ENCODE results near the gene CSAG3.
"Not testable (repeated sequence)": the region's sequence is repeated elsewhere in the genome, so short reads cannot be mapped to it uniquely, and the experiment has no call there.

Gene CSAG3

GRCh38 chrX:152758918-152759317 lies at the start of gene CSAG3:
Gene CSAG3 (plus strand): TSS chrX:152759218.
- DNase-seq (ENCODE audit: low spot score); CTCF ChIA-PET; POLR2A ChIA-PET (ENCODE audit: low non-redundant PET); H3K27ac ChIP-seq: not testable (repeated sequence)

GRCh38 chrX:152713195-152713594 lies 45.8 kb upstream of the CSAG3 start:
- DNase-seq (ENCODE audit: low spot score); POLR2A ChIA-PET (ENCODE audit: low non-redundant PET); H3K27ac ChIP-seq; CTCF ChIA-PET: not testable (repeated sequence)

- POLR2A ChIA-PET (ENCODE audit: low non-redundant PET); H3K27ac ChIP-seq; DNase-seq (ENCODE audit: low spot score); CTCF ChIA-PET: not testable (repeated sequence)
Measured at GRCh38 chrX:152713815-152714787, 44.9 kb upstream of the CSAG3 start, which contains the start of gene MAGEA2B. Gene MAGEA2B (plus strand): TSS chrX:152714628. CDS start chrX:152717107, 2,479 bp downstream.

- no peak overlapping the region for H3K27ac ChIP-seq
- DNase-seq (ENCODE audit: low spot score) = no peak
- POLR2A ChIA-PET (ENCODE audit: low non-redundant PET) = no interaction called here
- CTCF ChIA-PET = no interaction called here
- no peak for TF ChIP-seq CTCF (conservative IDR thresholded peaks at IDR 0.05; ENCODE audit: low read depth)
Measured at GRCh38 chrX:152725409-152725808, 33.6 kb upstream of the CSAG3 start.

- CTCF ChIA-PET = no interaction called here
- DNase-seq (ENCODE audit: low spot score) = no peak
- no peak for TF ChIP-seq CTCF (conservative IDR thresholded peaks at IDR 0.05; ENCODE audit: low read depth)
- POLR2A ChIA-PET (ENCODE audit: low non-redundant PET) = no interaction called here
- H3K27ac ChIP-seq = no peak within 1 kb of the TSS
Measured at GRCh38 chrX:152733261-152733975, 25.6 kb upstream of the CSAG3 start, which contains the start of the genes CSAG1 and MAGEA12. Gene CSAG1 (minus strand): TSS chrX:152733721. CDS start chrX:152732460, 1,261 bp downstream. Gene MAGEA12 (plus strand): TSS chrX:152733757. CDS start chrX:152736162, 2,405 bp downstream.

GRCh38 chrX:152734143-152734858 lies 24.7 kb upstream of the CSAG3 start:
- CTCF ChIA-PET; POLR2A ChIA-PET (ENCODE audit: low non-redundant PET); H3K27ac ChIP-seq; DNase-seq (ENCODE audit: low spot score): not testable (repeated sequence)

GRCh38 chrX:152735101-152735500 lies 23.9 kb upstream of the CSAG3 start:
- no peak for DNase-seq (ENCODE audit: low spot score)
- POLR2A ChIA-PET (ENCODE audit: low non-redundant PET) = no interaction called here
- CTCF ChIA-PET = no interaction called here
- H3K27ac ChIP-seq = no peak overlapping the region
- no peak for TF ChIP-seq CTCF (conservative IDR thresholded peaks at IDR 0.05; ENCODE audit: low read depth)

- ChIA-PET POLR2A (ENCODE audit: low non-redundant PET) (no interaction called here), CTCF (no interaction called here)
Measured at GRCh38 chrX:152735860-152736511, 23.0 kb upstream of the CSAG3 start.

GRCh38 chrX:152736528-152736927 lies 22.5 kb upstream of the CSAG3 start:
- CTCF ChIA-PET; H3K27ac ChIP-seq; POLR2A ChIA-PET (ENCODE audit: low non-redundant PET); DNase-seq (ENCODE audit: low spot score): not testable (repeated sequence)

More at GRCh38 chrX:152735860-152736511, 23.0 kb upstream of the CSAG3 start:
- no peak overlapping the region for H3K27ac ChIP-seq
- no peak for TF ChIP-seq CTCF (conservative IDR thresholded peaks at IDR 0.05; ENCODE audit: low read depth)
- no peak for DNase-seq (ENCODE audit: low spot score)

All from RWPE1 (cell line).